ENCODE measurements around the gene RPN1. TPM values are rescaled to one million over a fixed set of nuclear protein-coding genes. Genes with fewer than 3 reads are reported as not detected.

The RPN1 gene
- total RNA-seq, 2 experiments from 2014 or later: 123 to 149 TPM

- Histone ChIP-seq H3K4me2 (ENCODE audit: low read length) (no peak overlapping the region), H2AFZ (ENCODE audit: low read length) (no peak overlapping the region), H3K9me3 (ENCODE audit: low read length) (no peaks in the 10 kb centered on the region), H3K36me3 (ENCODE audit: insufficient read depth, low read length) (no peaks in the 10 kb centered on the region), H3K4me3 (ENCODE audit: low read depth, low read length, poor library complexity, severe bottlenecking) (no peak overlapping the region), H3K4me1 (ENCODE audit: insufficient read depth, low read length, poor library complexity, severe bottlenecking) (peaks cover 10% of the 10 kb centered on the region), H3K79me2 (ENCODE audit: insufficient read depth, low read depth, low read length) (peaks cover 3% of the 10 kb centered on the region; the same call in 1 of the 2 replicates), H3K27ac (ENCODE audit: low read depth, low read length, poor library complexity, severe bottlenecking) (no peak overlapping the region), H4K20me1 (ENCODE audit: insufficient read depth, low read length) (no peaks in the 10 kb centered on the region), H3K9me2 (ENCODE audit: insufficient read depth, low read length) (no peaks in the 10 kb centered on the region)
- intact Hi-C loops (cut with micrococcal nuclease; ENCODE audit: unreplicated experiment): no loop called here
- ChIA-PET CTCF (ENCODE audit: unreplicated experiment) (no interaction called here), POLR2A (interaction anchor here (1.1 kb wide), 1 partner anchor 65 kb away, joined by 6 read pairs; no protein-coding TSS in a partner anchor)
- no peak for DNase-seq (ENCODE audit: low spot score)
- TF ChIP-seq EZH2phosphoT487 (IDR thresholded peaks at IDR 0.05; ENCODE audit: borderline replicate concordance, low read depth, low read length) (no peak), CTCF (conservative IDR thresholded peaks at IDR 0.05; ENCODE audit: low read length) (no peak)
- BruUV-seq (replicated peaks): no TSS peak
Measured at GRCh38 chr3:128686465-128686864, 35.8 kb upstream of the RPN1 start.

DNA sequence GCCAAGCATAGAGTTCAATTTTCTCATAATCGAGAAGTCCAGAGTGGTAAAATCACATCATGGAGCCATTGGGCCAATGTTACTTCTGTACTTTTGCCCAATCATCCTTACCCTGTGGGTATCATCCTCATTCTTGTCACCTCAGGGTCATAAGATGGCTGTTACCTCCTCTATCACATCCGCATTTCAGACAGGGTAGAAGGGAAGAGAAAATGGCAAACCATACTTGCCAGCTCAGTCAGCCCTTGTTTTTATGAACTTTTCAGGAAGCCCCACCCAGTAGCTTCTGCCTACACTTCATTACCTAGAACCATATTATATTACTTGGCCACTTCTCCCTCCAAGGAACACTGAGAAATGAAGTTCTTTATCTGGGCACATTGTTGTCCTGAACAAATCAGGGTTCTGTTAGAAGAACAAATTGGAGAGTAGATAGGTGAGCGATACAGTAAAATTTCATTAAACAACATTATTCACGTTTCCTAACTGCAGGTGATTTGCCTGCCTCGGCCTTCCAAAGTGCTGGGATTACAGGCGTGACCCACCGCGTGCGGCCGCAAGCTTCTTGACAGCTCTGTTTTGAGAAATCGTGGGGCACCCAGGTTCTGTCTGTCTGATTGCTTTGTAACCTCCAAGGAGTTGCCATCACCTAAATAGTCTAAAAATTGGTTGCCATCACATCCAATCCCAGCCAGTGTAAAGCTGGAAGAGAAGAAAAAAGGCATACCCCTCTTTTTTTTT lies 34.5 kb upstream of the RPN1 start:
- ChIA-PET POLR2A (interaction anchor here (0.6 to 1.2 kb wide), 2 partner anchors 10 to 40 kb away, joined by 3 to 7 read pairs; no protein-coding TSS in a partner anchor), CTCF (ENCODE audit: unreplicated experiment) (no interaction called here)
- no peaks in the 10 kb centered on the region for H3K9me3 ChIP-seq (ENCODE audit: low read length)
- intact Hi-C loops (cut with micrococcal nuclease; ENCODE audit: unreplicated experiment): loop anchor here (5.0 kb wide), 1 partner anchor 192 kb away; the partner anchor contains the start of gene ACAD9
- H3K36me3 ChIP-seq (ENCODE audit: insufficient read depth, low read length): no peaks in the 10 kb centered on the region
- TF ChIP-seq EZH2phosphoT487 (IDR thresholded peaks at IDR 0.05; ENCODE audit: borderline replicate concordance, low read depth, low read length): no peak
- no peak for TF ChIP-seq CTCF (conservative IDR thresholded peaks at IDR 0.05; ENCODE audit: low read length)
- H3K4me3 ChIP-seq (ENCODE audit: low read depth, low read length, poor library complexity, severe bottlenecking): no peak overlapping the region
- H3K27ac ChIP-seq (ENCODE audit: low read depth, low read length, poor library complexity, severe bottlenecking): no peak overlapping the region
- DNase-seq (ENCODE audit: low spot score): no peak
- peaks cover 5% of the 10 kb centered on the region; the same call in 1 of the 2 replicates for H3K79me2 ChIP-seq (ENCODE audit: insufficient read depth, low read depth, low read length)
- no peak overlapping the region for H3K4me2 ChIP-seq (ENCODE audit: low read length)
- no peaks in the 10 kb centered on the region for H4K20me1 ChIP-seq (ENCODE audit: insufficient read depth, low read length)
- BruUV-seq (replicated peaks): no TSS peak
- no peak overlapping the region for H2AFZ ChIP-seq (ENCODE audit: low read length)
- H3K9me2 ChIP-seq (ENCODE audit: insufficient read depth, low read length): no peaks in the 10 kb centered on the region
- peaks cover 12% of the 10 kb centered on the region for H3K4me1 ChIP-seq (ENCODE audit: insufficient read depth, low read length, poor library complexity, severe bottlenecking)

DNA sequence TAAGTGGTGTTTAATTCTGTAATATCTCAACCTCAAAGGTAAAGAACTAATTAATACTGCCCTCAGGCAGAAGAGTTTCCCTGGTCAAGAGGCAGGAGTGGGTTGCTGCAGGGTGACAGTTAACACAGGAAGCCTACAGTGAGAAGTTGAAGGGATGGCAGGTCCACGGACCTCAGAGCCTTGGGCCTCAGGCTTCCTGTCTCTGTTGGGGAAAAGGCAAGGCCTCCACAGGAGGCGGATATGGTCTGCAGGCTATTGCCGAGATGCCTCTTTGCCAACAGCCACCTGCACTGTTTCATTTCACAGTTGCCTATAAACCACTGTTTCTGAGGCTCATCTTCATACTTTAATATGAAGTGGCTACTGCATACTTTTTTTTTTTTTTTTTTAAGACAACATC lies 33.3 kb upstream of the RPN1 start:
- Histone ChIP-seq H3K79me2 (ENCODE audit: insufficient read depth, low read depth, low read length) (peaks cover 5% of the 10 kb centered on the region; the same call in 1 of the 2 replicates), H3K36me3 (ENCODE audit: insufficient read depth, low read length) (no peaks in the 10 kb centered on the region), H3K4me3 (ENCODE audit: low read depth, low read length, poor library complexity, severe bottlenecking) (no peak overlapping the region), H4K20me1 (ENCODE audit: insufficient read depth, low read length) (no peaks in the 10 kb centered on the region), H3K27ac (ENCODE audit: low read depth, low read length, poor library complexity, severe bottlenecking) (no peak overlapping the region), H3K9me2 (ENCODE audit: insufficient read depth, low read length) (no peaks in the 10 kb centered on the region), H3K4me2 (ENCODE audit: low read length) (no peak overlapping the region), H2AFZ (ENCODE audit: low read length) (no peak overlapping the region), H3K4me1 (ENCODE audit: insufficient read depth, low read length, poor library complexity, severe bottlenecking) (peaks cover 20% of the 10 kb centered on the region), H3K9me3 (ENCODE audit: low read length) (no peaks in the 10 kb centered on the region)
- ChIA-PET CTCF (ENCODE audit: unreplicated experiment) (no interaction called here), POLR2A (interaction anchor here (1.2 kb wide), 1 partner anchor 9 kb away, joined by 7 read pairs; no protein-coding TSS in a partner anchor)
- no TSS peak for BruUV-seq (replicated peaks)
- intact Hi-C loops (cut with micrococcal nuclease; ENCODE audit: unreplicated experiment): loop anchor here (5.0 kb wide), 1 partner anchor 193 kb away; the partner anchor contains the start of gene ACAD9
- no peak for DNase-seq (ENCODE audit: low spot score)
- TF ChIP-seq CTCF (conservative IDR thresholded peaks at IDR 0.05; ENCODE audit: low read length) (no peak), EZH2phosphoT487 (IDR thresholded peaks at IDR 0.05; ENCODE audit: borderline replicate concordance, low read depth, low read length) (no peak)
